Mammary microvascular endothelial cell (primary cell): ENCODE data around the gene SPDYC. TPM values are rescaled to one million over a fixed set of nuclear protein-coding genes. Genes with fewer than 3 reads are reported as not detected.

Experiments used
- total RNA-seq: library from RNA; depleted of rRNA; stranded (reverse); fragments of >200 nt; gene quantifications from 2 replicates; pipeline ENCODE4 v1.2.3, GENCODE V29; 2015

Gene SPDYC, protein sequence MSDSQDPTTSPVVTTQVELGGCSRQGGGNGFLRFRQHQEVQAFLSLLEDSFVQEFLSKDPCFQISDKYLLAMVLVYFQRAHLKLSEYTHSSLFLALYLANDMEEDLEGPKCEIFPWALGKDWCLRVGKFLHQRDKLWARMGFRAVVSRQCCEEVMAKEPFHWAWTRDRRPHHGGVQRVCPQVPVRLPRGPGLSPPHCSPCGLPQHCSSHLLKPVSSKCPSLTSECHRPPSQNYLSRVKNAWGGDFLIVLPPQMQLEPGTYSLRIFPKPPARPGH
- not detected in 2 replicates for total RNA-seq

DNA sequence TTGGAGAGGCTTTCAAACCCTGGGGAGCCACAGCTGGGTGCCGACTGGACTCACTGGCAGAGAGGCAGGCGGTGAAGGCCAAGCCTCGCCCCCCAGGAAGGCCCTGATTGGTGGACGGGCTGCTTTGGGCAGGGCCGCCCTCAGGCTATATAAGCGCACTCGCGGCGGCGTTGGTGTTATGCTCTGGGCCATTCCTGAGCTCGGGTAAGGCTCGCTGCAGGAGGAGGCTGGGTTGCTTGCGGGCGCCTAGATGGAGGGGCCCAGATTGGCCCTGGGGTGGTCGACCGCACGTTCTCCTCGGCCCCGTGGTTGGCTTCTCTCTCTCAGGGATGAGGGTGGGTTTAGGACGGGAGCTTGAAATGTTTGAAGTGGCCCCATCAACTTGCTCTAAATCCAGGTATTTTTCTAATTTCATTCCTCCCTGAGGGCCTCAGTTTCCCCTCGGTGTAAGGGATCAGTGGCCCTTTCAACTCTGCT is at the start of gene SPDYC:
Gene SPDYC, plus strand, starts transcription at position 176 of the 477 bp plus-strand sequence. CDS start 1,125 bp downstream, outside the sequence.

DNA sequence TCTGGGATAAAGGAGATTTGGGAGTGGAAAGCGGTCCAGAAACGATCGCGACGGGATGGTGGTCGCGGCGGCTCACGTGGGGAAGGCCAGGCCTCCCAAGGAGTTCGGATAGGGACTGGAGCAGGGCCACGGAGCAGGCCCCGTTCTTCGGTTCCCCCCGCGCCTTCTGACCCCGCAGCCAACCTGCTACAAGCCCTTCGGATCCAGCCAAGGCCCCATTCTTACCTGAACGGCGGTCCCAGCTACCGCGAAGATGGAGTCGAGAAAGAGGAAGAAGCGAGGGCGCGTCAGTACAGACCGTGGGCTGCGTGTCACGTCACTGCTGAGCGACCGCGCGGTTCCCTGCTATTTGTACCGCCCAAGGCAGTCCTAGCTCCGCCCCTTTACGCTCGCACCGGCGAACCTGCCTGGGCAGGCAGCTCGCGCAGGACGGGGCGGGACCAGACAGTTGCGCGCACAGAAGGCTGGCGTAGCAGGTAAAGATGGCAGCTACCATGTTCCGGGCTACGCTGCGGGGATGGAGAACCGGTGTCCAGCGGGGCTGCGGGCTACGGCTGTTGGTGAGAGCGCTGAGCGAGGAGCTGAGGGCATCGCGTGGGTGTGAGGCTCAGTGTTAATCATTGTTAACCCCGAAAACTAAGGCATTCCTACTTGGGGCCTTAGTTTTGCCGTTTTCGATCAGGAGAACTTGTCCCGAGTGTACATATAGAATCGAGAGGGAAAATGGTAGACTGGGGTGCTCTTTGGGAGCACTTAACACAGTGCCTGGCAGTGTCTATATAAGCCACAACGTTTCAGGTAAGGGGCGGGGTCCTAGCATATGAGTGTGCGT is 48.0 kb upstream of the SPDYC start, which contains the start of the genes FAU and MRPL49:
Gene FAU, minus strand, starts transcription at position 270 of the 832 bp plus-strand sequence. CDS start 321 bp downstream, outside the sequence.
Gene MRPL49, plus strand, starts transcription at position 457 of the 832 bp plus-strand sequence. Its CDS starts 26 bp downstream, at position 483.

DNA sequence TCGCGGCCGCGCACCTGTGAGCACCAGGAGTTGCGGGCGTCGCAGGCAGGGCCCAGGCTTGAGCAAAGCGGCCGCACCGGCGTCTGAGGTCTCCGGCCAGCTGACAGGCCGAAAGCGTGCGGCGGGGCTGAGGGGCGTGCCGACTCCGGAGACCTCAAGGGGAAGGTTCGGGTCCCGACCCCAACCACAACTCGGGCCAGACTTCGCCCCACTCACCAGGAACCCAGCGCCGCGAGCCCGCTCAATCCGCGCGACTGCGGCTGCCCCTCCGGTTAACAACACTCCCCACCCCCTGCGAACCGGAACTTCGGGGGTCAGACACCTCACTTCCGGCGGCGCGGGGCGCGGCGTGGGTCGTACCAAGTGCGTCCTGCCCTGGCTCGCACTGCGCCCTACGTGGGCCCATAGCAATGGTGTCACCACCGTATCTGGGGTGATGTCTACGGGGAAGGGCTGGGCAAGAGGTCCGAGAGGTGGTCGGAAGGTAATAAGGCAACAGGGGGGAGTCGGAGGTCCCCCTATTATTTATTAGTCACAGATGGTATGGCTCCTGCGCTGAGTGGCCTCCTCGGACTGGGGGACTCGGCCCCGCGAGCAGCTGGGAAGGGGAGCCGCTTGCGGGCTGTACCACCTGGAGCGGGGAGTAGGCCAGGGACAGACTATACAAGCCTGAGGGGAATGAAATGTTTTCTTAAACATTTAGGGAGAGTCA is 35.6 kb upstream of the SPDYC start, which contains the start of gene SYVN1:
Gene SYVN1, minus strand, starts transcription at position 280 of the 712 bp plus-strand sequence. CDS start 918 bp downstream, outside the sequence.

DNA sequence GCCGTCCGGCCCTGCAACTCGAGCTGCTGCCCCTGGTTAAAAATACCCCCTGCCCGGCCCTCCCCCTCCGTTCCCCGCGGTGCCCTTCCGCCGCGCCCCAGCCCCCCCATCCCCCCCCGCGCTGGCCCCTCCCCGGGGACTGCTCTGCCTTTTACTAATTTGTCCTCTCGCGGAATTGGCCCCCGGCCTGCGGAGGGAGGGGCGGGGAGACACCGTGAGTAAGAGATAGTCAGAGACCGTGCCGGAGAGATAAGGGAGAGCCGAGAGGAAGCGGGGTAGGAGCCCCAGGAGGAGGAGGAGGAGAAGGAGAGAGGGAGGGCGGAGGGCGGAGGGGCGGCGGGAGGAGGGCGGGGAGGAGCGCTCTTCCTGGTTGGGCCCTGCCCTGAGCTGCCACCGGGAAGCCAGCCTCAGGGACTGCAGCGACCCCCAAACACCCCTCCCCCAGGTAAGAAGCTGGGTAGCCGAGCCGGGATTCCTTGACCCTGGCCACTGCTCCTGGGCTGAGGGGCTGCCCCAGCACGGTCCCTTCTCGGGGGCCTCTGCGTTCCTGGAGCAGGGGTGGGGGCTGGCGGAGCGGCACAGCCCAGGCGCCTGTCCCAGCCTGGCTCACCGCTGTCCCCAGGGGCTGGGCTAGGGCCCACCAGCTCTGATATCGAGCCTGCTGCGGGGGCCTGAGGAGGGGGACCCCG is 11.7 kb downstream of the SPDYC start, which contains the start of gene CAPN1:
Gene CAPN1, plus strand, starts transcription at position 360 of the 689 bp plus-strand sequence. CDS start 774 bp downstream, outside the sequence.

Other genes starting within 250 kb of the SPDYC start
- 23.6 and 27.2 TPM in 2 replicates for gene PPP2R5B, start 245.5 kb upstream of the SPDYC start, total RNA-seq
- not detected in 2 replicates for gene GPHA2, start 234.3 kb upstream of the SPDYC start, total RNA-seq
- not detected in 2 replicates for gene MAJIN, start 198.1 kb upstream of the SPDYC start, total RNA-seq
- gene BATF2, start 173.3 kb upstream of the SPDYC start, total RNA-seq, result 4.4 and 7.9 TPM in 2 replicates
- 167 and 184 TPM in 2 replicates for gene ARL2, start 156.1 kb upstream of the SPDYC start, total RNA-seq
- gene SNX15, start 142.8 kb upstream of the SPDYC start, total RNA-seq, result 17.1 and 17.3 TPM in 2 replicates
- 28.0 and 37.5 TPM in 2 replicates for gene SAC3D1, start 129.0 kb upstream of the SPDYC start, total RNA-seq
- 6.2 and 18.9 TPM in 2 replicates for gene NAALADL1, start 111.7 kb upstream of the SPDYC start, total RNA-seq
- 20.7 and 21.8 TPM in 2 replicates for gene CDCA5, start 86.2 kb upstream of the SPDYC start, total RNA-seq
- gene ZFPL1, start 86.0 kb upstream of the SPDYC start, total RNA-seq, result 49.2 and 62.0 TPM in 2 replicates
- 259 and 334 TPM in 2 replicates for gene VPS51, start 74.0 kb upstream of the SPDYC start, total RNA-seq
- 8.5 and 17.0 TPM in 2 replicates for gene TM7SF2, start 58.4 kb upstream of the SPDYC start, total RNA-seq
- gene ZNHIT2, start 52.5 kb upstream of the SPDYC start, total RNA-seq, result 12.4 and 15.7 TPM in 2 replicates
- gene FAU, start 48.1 kb upstream of the SPDYC start, total RNA-seq, result 504 and 675 TPM in 2 replicates
- 64.6 and 81.9 TPM in 2 replicates for gene MRPL49, start 47.9 kb upstream of the SPDYC start, total RNA-seq
- 14.9 and 17.2 TPM in 2 replicates for gene SYVN1, start 35.7 kb upstream of the SPDYC start, total RNA-seq
- 243 and 266 TPM in 2 replicates for gene CAPN1, start 11.7 kb downstream of the SPDYC start, total RNA-seq
- gene POLA2, start 91.7 kb downstream of the SPDYC start, total RNA-seq, result 11.4 and 19.0 TPM in 2 replicates
- gene CDC42EP2, start 144.6 kb downstream of the SPDYC start, total RNA-seq, result 38.5 and 40.8 TPM in 2 replicates
- gene DPF2, start 163.6 kb downstream of the SPDYC start, total RNA-seq, result 37.3 and 38.1 TPM in 2 replicates
- 0.30 TPM in 1 of 2 replicates, not detected in the other for gene TIGD3, start 184.5 kb downstream of the SPDYC start, total RNA-seq
- 1.1 and 1.5 TPM in 2 replicates for gene SLC25A45, start 212.4 kb downstream of the SPDYC start, total RNA-seq
- 59.5 and 60.4 TPM in 2 replicates for gene FRMD8, start 216.4 kb downstream of the SPDYC start, total RNA-seq